Mammary epithelial cell (primary cell): ENCODE data around the gene PERP.

Source experiments
- EZH2 ChIP-seq: IDR thresholded peaks from 2 replicates; pipeline ENCODE4 v1.6.1; 2012; ENCODE audit warnings: low read length, inconsistent platforms, borderline replicate concordance
- TF ChIP-seq, protein P1 (sequence below), 2 donors: IDR thresholded peaks in 1 of 2; conservative IDR thresholded peaks in 1 of 2; 2 replicates each; pipeline ENCODE4 v1.5.1; 2011 to 2012; ENCODE audit warnings: inconsistent platforms in 2 of 2, low read length in 2 of 2, mild to moderate bottlenecking in 2 of 2, control low read depth in 1 of 2, low read depth in 1 of 2; ENCODE audit not compliant: insufficient read depth in 1 of 2; ENCODE audit errors: extremely low read depth in 1 of 2

DNA sequence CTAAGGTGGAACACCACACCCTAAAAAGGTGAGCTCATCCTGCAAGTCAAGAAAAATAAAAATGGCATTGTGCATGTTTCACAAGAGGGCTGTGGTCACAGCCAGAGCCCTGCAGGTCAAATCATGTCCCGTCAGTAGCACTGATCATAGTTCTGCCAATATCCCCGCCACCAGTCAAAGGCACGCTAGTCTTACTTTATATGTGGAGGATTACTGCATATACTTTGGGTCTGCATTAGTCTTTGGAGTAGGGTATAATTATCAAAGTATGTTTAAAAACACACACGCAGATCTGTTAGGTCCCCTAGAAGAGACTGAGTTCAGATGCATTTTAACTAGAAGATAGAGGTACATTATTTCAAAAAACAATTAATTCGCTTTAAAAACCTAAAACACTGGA lies 1.8 kb downstream of the PERP start:
- TF ChIP-seq, protein P1, sequence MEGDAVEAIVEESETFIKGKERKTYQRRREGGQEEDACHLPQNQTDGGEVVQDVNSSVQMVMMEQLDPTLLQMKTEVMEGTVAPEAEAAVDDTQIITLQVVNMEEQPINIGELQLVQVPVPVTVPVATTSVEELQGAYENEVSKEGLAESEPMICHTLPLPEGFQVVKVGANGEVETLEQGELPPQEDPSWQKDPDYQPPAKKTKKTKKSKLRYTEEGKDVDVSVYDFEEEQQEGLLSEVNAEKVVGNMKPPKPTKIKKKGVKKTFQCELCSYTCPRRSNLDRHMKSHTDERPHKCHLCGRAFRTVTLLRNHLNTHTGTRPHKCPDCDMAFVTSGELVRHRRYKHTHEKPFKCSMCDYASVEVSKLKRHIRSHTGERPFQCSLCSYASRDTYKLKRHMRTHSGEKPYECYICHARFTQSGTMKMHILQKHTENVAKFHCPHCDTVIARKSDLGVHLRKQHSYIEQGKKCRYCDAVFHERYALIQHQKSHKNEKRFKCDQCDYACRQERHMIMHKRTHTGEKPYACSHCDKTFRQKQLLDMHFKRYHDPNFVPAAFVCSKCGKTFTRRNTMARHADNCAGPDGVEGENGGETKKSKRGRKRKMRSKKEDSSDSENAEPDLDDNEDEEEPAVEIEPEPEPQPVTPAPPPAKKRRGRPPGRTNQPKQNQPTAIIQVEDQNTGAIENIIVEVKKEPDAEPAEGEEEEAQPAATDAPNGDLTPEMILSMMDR (conservative IDR thresholded peaks at IDR 0.05 in 1 of 2, IDR thresholded peaks at IDR 0.05 in 1 of 2; ENCODE audit: extremely low read depth in 1 of 2, insufficient read depth in 1 of 2, low read depth in 1 of 2, low read length in 2 of 2): peak in 1 of 2 donors; percentile 6
- TF ChIP-seq EZH2: no peak
